Measurements from ENCODE around the gene ARMH3.
A peak's percentile ranks its signal among the peaks of the same experiment; 100 is the strongest.

Gene ARMH3

DNA sequence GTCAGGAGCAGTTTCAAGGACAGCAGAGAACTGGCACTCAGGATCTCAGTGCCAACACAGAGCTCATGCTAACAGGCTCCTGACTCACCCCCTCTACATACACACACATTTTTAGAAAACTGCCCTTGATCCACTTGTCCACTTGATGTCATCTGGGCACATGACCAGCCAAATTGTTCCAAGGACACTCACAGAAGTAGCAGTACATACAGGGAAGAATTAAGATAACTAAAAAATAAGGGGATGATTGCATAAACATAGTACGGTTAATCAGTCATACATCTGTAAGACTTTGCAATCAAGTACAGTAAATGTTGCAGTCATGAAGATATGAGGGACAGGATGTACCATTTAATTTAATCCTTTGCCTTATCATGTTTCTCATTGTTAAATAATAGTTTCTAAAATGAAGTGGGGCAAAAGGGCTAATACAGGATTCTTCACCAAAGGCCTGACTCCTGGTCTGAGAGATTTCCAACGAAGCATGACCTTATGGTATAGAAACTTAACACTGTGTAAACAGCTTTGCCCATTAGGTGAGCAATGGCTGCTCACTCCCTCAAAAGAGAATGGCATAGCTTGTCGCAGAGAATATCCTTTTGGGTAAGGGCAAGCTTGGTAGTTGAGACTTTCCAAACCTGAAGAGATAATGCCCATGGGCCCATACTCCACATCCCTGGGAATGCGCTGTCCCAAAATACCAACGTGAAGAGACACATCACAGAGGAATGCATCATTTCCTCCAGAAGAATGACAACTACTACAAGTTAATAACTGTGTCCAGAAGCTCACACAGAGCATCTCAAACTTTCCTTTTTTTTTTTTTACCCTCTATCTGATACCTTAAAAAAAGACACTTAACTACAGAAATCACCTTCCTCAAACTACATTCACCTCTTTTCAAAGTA, 94.1 kb downstream of the ARMH3 start:
- TF ChIP-seq, protein P1, sequence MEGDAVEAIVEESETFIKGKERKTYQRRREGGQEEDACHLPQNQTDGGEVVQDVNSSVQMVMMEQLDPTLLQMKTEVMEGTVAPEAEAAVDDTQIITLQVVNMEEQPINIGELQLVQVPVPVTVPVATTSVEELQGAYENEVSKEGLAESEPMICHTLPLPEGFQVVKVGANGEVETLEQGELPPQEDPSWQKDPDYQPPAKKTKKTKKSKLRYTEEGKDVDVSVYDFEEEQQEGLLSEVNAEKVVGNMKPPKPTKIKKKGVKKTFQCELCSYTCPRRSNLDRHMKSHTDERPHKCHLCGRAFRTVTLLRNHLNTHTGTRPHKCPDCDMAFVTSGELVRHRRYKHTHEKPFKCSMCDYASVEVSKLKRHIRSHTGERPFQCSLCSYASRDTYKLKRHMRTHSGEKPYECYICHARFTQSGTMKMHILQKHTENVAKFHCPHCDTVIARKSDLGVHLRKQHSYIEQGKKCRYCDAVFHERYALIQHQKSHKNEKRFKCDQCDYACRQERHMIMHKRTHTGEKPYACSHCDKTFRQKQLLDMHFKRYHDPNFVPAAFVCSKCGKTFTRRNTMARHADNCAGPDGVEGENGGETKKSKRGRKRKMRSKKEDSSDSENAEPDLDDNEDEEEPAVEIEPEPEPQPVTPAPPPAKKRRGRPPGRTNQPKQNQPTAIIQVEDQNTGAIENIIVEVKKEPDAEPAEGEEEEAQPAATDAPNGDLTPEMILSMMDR (IDR thresholded peaks at IDR 0.05; ENCODE audit: poor library complexity, severe bottlenecking) = no peak
- no peaks in the 10 kb centered on the region for H3K4me1 ChIP-seq (ENCODE audit: insufficient read depth, poor library complexity, severe bottlenecking)
- peaks cover 3% of the 10 kb centered on the region for H3K36me3 ChIP-seq (ENCODE audit: low read depth)
- H3K27ac ChIP-seq (ENCODE audit: poor library complexity, severe bottlenecking) = no peak overlapping the region
- no peak overlapping the region for H3K4me3 ChIP-seq (ENCODE audit: severe bottlenecking)
- ATAC-seq (ENCODE audit: low read depth) (peak; percentile 41; the same call in 2 of the 3 replicates), DNase-seq (ENCODE audit: low spot score) (no peak)
- no peaks in the 10 kb centered on the region for H3K27me3 ChIP-seq (ENCODE audit: insufficient read depth, poor library complexity, severe bottlenecking)
- H3K9me3 ChIP-seq (ENCODE audit: severe bottlenecking) = no peaks in the 10 kb centered on the region

DNA sequence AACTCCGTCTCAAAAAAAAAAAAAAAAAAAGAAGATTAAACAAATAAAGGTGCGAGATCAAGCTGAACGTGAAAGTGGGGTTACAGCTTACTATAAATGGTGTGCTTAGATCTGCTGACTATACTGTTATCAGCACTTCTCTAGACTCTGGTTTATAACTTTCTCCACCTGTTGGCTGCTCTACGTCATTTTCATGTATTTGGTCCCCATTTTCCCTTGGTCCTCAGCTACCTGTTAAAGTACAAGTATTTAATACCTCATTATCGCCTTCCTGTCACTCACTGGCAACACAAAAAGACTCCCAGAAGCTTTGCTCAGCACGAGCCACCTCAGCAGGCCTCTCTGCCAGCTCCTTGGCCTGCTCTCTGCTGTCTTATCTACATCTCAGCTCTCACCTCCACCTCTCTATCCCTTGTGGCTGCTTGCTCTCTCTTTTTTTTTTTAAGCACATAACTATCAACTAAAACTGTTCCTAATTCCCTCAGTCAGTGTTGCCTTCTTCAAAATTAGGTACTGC, 95.0 kb downstream of the ARMH3 start:
- H3K4me3 ChIP-seq (ENCODE audit: severe bottlenecking) = no peak overlapping the region
- no peaks in the 10 kb centered on the region for H3K4me1 ChIP-seq (ENCODE audit: insufficient read depth, poor library complexity, severe bottlenecking)
- ATAC-seq (ENCODE audit: low read depth) (no peak), DNase-seq (ENCODE audit: low spot score) (no peak)
- no peaks in the 10 kb centered on the region for H3K9me3 ChIP-seq (ENCODE audit: severe bottlenecking)
- TF ChIP-seq, protein P1 (IDR thresholded peaks at IDR 0.05; ENCODE audit: poor library complexity, severe bottlenecking) = no peak
- peaks cover 8% of the 10 kb centered on the region for H3K36me3 ChIP-seq (ENCODE audit: low read depth)
- no peak overlapping the region for H3K27ac ChIP-seq (ENCODE audit: poor library complexity, severe bottlenecking)
- no peaks in the 10 kb centered on the region for H3K27me3 ChIP-seq (ENCODE audit: insufficient read depth, poor library complexity, severe bottlenecking)

DNA sequence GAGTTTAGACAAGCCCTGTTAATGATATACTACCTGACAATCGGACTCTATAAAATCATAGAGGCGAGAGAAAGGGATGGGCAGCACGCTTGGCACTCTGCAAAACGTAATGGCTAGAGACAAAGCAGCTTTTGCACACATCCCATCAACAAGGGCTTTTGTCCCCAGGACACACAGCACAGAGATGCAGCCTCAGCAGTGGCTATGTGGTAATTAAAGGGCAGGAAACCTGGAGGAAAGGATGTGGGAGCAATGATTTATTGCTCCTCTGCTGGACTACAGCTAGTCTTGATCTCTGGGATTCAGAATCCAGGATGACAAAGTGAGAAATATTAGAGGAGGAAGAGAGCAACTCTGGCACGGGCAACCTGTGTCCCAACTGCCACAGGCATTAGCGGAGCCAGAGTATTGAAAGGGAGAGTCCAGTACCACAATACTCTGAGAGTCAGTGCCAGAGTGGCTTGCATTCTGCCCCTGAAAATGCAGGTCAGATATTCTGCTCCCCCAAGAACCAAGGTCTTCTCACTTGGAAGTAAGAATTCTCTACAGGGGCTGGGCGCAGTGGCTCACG, 96.5 kb downstream of the ARMH3 start:
- Histone ChIP-seq H3K27me3 (ENCODE audit: insufficient read depth, poor library complexity, severe bottlenecking) (no peaks in the 10 kb centered on the region), H3K36me3 (ENCODE audit: low read depth) (peaks cover 17% of the 10 kb centered on the region), H3K4me1 (ENCODE audit: insufficient read depth, poor library complexity, severe bottlenecking) (no peaks in the 10 kb centered on the region), H3K9me3 (ENCODE audit: severe bottlenecking) (no peaks in the 10 kb centered on the region), H3K4me3 (ENCODE audit: severe bottlenecking) (no peak overlapping the region), H3K27ac (ENCODE audit: poor library complexity, severe bottlenecking) (no peak overlapping the region)
- TF ChIP-seq, protein P1 (IDR thresholded peaks at IDR 0.05; ENCODE audit: poor library complexity, severe bottlenecking) = no peak
- DNase-seq (ENCODE audit: low spot score) (no peak), ATAC-seq (ENCODE audit: low read depth) (no peak)

DNA sequence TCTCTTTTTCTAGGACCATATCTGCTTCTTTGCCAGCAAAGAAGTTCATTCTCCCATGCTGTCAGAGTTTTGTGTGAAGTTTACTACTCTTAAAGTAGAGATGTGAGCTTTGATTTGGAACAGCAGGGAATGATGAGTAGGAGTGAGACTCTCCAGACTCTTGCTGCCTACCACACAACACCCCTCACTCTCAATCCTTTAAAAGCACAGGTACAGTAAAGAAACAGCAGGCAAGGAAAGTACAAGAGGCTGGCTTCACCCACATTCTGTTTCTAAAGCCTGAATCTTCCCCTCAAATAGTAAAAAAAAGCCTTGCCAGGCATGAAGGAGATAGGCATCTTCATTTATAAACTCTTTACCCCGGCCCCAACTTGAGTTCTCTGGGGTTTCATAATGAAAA, 97.3 kb downstream of the ARMH3 start:
- DNase-seq (ENCODE audit: low spot score) (no peak), ATAC-seq (ENCODE audit: low read depth) (no peak)
- H3K4me1 ChIP-seq (ENCODE audit: insufficient read depth, poor library complexity, severe bottlenecking) = no peaks in the 10 kb centered on the region
- H3K4me3 ChIP-seq (ENCODE audit: severe bottlenecking) = no peak overlapping the region
- H3K36me3 ChIP-seq (ENCODE audit: low read depth) = peaks cover 25% of the 10 kb centered on the region
- no peaks in the 10 kb centered on the region for H3K9me3 ChIP-seq (ENCODE audit: severe bottlenecking)
- no peak overlapping the region for H3K27ac ChIP-seq (ENCODE audit: poor library complexity, severe bottlenecking)
- TF ChIP-seq, protein P1 (IDR thresholded peaks at IDR 0.05; ENCODE audit: poor library complexity, severe bottlenecking) = no peak
- no peaks in the 10 kb centered on the region for H3K27me3 ChIP-seq (ENCODE audit: insufficient read depth, poor library complexity, severe bottlenecking)

Measured in RWPE2 (cell line).